ENCODE results near the gene GARNL3.

GARNL3 gene

GRCh38 chr9:127388037-127388855 is 123.7 kb downstream of the GARNL3 start (continued):
- TF ChIP-seq, protein P1, sequence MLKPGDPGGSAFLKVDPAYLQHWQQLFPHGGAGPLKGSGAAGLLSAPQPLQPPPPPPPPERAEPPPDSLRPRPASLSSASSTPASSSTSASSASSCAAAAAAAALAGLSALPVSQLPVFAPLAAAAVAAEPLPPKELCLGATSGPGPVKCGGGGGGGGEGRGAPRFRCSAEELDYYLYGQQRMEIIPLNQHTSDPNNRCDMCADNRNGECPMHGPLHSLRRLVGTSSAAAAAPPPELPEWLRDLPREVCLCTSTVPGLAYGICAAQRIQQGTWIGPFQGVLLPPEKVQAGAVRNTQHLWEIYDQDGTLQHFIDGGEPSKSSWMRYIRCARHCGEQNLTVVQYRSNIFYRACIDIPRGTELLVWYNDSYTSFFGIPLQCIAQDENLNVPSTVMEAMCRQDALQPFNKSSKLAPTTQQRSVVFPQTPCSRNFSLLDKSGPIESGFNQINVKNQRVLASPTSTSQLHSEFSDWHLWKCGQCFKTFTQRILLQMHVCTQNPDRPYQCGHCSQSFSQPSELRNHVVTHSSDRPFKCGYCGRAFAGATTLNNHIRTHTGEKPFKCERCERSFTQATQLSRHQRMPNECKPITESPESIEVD (tag by site-specific recombination; IDR thresholded peaks at IDR 0.05), result peak; percentile 100
- peak; percentile 99 for TF ChIP-seq ZBTB44 (tag by site-specific recombination; IDR thresholded peaks at IDR 0.05)
- TF ChIP-seq ZNF529 (tag by site-specific recombination; IDR thresholded peaks at IDR 0.05; ENCODE audit: insufficient replicate concordance), result peak; percentile 7
- no peak for TF ChIP-seq ZNF510 (tag by site-specific recombination; IDR thresholded peaks at IDR 0.05; ENCODE audit: insufficient replicate concordance)
- no peak for TF ChIP-seq ZNF837 (tag by site-specific recombination; IDR thresholded peaks at IDR 0.05)
- peak; percentile 68 for TF ChIP-seq ZBTB8A (tag by site-specific recombination; IDR thresholded peaks at IDR 0.05)
- peak; percentile 53 for TF ChIP-seq PRDM10 (tag by site-specific recombination; IDR thresholded peaks at IDR 0.05)
- peak; percentile 83; the same call in 1 of the 2 replicates for TF ChIP-seq BCL11B (tag by site-specific recombination; IDR thresholded peaks at IDR 0.05; ENCODE audit: low read depth)
- TF ChIP-seq KLF17 (tag by site-specific recombination; IDR thresholded peaks at IDR 0.05), result peak; percentile 74
- peak; percentile 15; the same call in 1 of the 2 replicates for TF ChIP-seq REPIN1 (tag by site-specific recombination; IDR thresholded peaks at IDR 0.05; ENCODE audit: low read depth)
- no peak for TF ChIP-seq SALL2 (tag by site-specific recombination; IDR thresholded peaks at IDR 0.05; ENCODE audit: borderline replicate concordance)
- peak; percentile 95 for TF ChIP-seq PRDM4 (tag by site-specific recombination; IDR thresholded peaks at IDR 0.05)
- TF ChIP-seq, protein P2, sequence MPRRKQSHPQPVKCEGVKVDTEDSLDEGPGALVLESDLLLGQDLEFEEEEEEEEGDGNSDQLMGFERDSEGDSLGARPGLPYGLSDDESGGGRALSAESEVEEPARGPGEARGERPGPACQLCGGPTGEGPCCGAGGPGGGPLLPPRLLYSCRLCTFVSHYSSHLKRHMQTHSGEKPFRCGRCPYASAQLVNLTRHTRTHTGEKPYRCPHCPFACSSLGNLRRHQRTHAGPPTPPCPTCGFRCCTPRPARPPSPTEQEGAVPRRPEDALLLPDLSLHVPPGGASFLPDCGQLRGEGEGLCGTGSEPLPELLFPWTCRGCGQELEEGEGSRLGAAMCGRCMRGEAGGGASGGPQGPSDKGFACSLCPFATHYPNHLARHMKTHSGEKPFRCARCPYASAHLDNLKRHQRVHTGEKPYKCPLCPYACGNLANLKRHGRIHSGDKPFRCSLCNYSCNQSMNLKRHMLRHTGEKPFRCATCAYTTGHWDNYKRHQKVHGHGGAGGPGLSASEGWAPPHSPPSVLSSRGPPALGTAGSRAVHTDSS (tag by site-specific recombination; IDR thresholded peaks at IDR 0.05), result no peak
- TF ChIP-seq ZNF18 (tag by site-specific recombination; IDR thresholded peaks at IDR 0.05), result peak; percentile 72
- TF ChIP-seq ZNF221 (tag by site-specific recombination; IDR thresholded peaks at IDR 0.05; ENCODE audit: borderline replicate concordance), result no peak
- peak; percentile 99 for TF ChIP-seq ZNF843 (tag by site-specific recombination; IDR thresholded peaks at IDR 0.05)
- peak; percentile 93 for TF ChIP-seq ZNF580 (tag by site-specific recombination; IDR thresholded peaks at IDR 0.05)
- TF ChIP-seq ZBTB17 (tag by site-specific recombination; IDR thresholded peaks at IDR 0.05), result peak; percentile 81
- TF ChIP-seq REST (tag by site-specific recombination; IDR thresholded peaks at IDR 0.05), result no peak; the same call in 1 of the 2 replicates
